GM13977 (cell line): ENCODE measurements around the gene SLC22A23.

Experiments used
- DNase-seq: peaks from one replicate; pipeline ENCODE4 v3.0.0; 2012; ENCODE audit warnings: low spot score
- CTCF ChIP-seq: IDR thresholded peaks from 2 replicates; pipeline ENCODE4 v1.5.1; 2012; ENCODE audit warnings: mild to moderate bottlenecking, control low read depth; ENCODE audit not compliant: insufficient read depth; ENCODE audit errors: extremely low read depth, missing control alignments
- in situ Hi-C: fragments of 300-500 bp; cut with MboI; formaldehyde crosslinking; loops from one replicate; pipeline ENCODE4 v1.12.0; 2022; ENCODE audit warnings: low sequenced_read_pairs, low pct_unique_long_range_greater_than_20kb, mixed read lengths, inconsistent platforms; ENCODE audit not compliant: unreplicated experiment

Gene SLC22A23

GRCh38 chr6:3258720-3259490 lies 197.9 kb downstream of the SLC22A23 start, which contains the start of gene PSMG4:
TSS of gene PSMG4 (plus strand) at chr6:3258947. CDS start at chr6:3259023, 76 bp downstream.
- TF ChIP-seq CTCF, result no peak
- in situ Hi-C loops, result no loop called here
- DNase-seq, result peak; percentile 99

- no peak for TF ChIP-seq CTCF
- DNase-seq, result no peak
- in situ Hi-C loops, result no loop called here
These were observed 198.6 kb downstream of the SLC22A23 start for GRCh38 chr6:3258201-3258600.

- no peak for TF ChIP-seq CTCF
- in situ Hi-C loops, result no loop called here
- no peak for DNase-seq
These were observed 203.3 kb downstream of the SLC22A23 start for GRCh38 chr6:3253597-3253961.

- TF ChIP-seq CTCF, result no peak
- no peak for DNase-seq
- in situ Hi-C loops, result no loop called here
These were observed 203.8 kb downstream of the SLC22A23 start for GRCh38 chr6:3252861-3253596.

GRCh38 chr6:3252369-3252768 lies 204.5 kb downstream of the SLC22A23 start:
- in situ Hi-C loops, result no loop called here
- TF ChIP-seq CTCF, result no peak
- DNase-seq, result no peak

- peak; percentile 95 for TF ChIP-seq CTCF
- in situ Hi-C loops, result no loop called here
- DNase-seq, result peak; percentile 93
These were observed 205.2 kb downstream of the SLC22A23 start for GRCh38 chr6:3251462-3252314.
